NCI-H345 (cell line): ENCODE data around the gene FGFRL1.
"Not testable (repeated sequence)": the region's sequence is repeated elsewhere in the genome, so short reads cannot be mapped to it uniquely, and the experiment has no call there.

Source experiments
- DNase-seq: peaks from one replicate; lab custom pipeline; 2025; lab: John Stamatoyannopoulos, UW

The FGFRL1 gene

GRCh38 chr4:973431-974397 is 37.7 kb upstream of the FGFRL1 start, which contains the start of gene DGKQ:
TSS of gene DGKQ (minus strand) at chr4:973569. CDS start at chr4:973482, 87 bp downstream.
- DNase-seq: peak; percentile 61

- DNase-seq: no peak
Observed at GRCh38 chr4:974668-975067, 36.8 kb upstream of the FGFRL1 start.

GRCh38 chr4:976016-976415 is 35.4 kb upstream of the FGFRL1 start:
- DNase-seq: not testable (repeated sequence)

- DNase-seq: no peak
Observed at GRCh38 chr4:978957-979701, 32.3 kb upstream of the FGFRL1 start.

GRCh38 chr4:982291-982690 is 29.1 kb upstream of the FGFRL1 start:
- no peak for DNase-seq

- no peak for DNase-seq
Observed at GRCh38 chr4:982814-983213, 28.6 kb upstream of the FGFRL1 start.

- no peak for DNase-seq
Observed at GRCh38 chr4:984336-985054, 26.9 kb upstream of the FGFRL1 start.

- no peak for DNase-seq
Observed at GRCh38 chr4:985123-985830, 26.1 kb upstream of the FGFRL1 start.

- DNase-seq: no peak
Observed at GRCh38 chr4:986428-986878, 25.0 kb upstream of the FGFRL1 start.

GRCh38 chr4:986879-987623 is 24.4 kb upstream of the FGFRL1 start, which contains the start of gene IDUA:
TSS of gene IDUA (plus strand) at chr4:987044. CDS start at chr4:987085, 41 bp downstream.
- peak; percentile 54 for DNase-seq

- no peak for DNase-seq
Observed at GRCh38 chr4:987624-988513, 23.6 kb upstream of the FGFRL1 start.

- DNase-seq: no peak
Observed at GRCh38 chr4:988726-989721, 22.4 kb upstream of the FGFRL1 start.

- DNase-seq: no peak
Observed at GRCh38 chr4:989722-990471, 21.5 kb upstream of the FGFRL1 start.

- no peak for DNase-seq
Observed at GRCh38 chr4:990746-991367, 20.6 kb upstream of the FGFRL1 start.

GRCh38 chr4:991451-992296 is 19.8 kb upstream of the FGFRL1 start:
- DNase-seq: no peak
